ENCODE measurements around the gene SERPINA10. TPM values are rescaled to one million over a fixed set of nuclear protein-coding genes. Genes with fewer than 3 reads are reported as not detected.

SERPINA10 gene
- total and polyA plus RNA-seq, 2 of the 13 experiments (the other 11 are each of a cell fraction or from before 2014, with no cell fraction given) = 20.1 to 20.2 TPM

- TF ChIP-seq, protein P1, sequence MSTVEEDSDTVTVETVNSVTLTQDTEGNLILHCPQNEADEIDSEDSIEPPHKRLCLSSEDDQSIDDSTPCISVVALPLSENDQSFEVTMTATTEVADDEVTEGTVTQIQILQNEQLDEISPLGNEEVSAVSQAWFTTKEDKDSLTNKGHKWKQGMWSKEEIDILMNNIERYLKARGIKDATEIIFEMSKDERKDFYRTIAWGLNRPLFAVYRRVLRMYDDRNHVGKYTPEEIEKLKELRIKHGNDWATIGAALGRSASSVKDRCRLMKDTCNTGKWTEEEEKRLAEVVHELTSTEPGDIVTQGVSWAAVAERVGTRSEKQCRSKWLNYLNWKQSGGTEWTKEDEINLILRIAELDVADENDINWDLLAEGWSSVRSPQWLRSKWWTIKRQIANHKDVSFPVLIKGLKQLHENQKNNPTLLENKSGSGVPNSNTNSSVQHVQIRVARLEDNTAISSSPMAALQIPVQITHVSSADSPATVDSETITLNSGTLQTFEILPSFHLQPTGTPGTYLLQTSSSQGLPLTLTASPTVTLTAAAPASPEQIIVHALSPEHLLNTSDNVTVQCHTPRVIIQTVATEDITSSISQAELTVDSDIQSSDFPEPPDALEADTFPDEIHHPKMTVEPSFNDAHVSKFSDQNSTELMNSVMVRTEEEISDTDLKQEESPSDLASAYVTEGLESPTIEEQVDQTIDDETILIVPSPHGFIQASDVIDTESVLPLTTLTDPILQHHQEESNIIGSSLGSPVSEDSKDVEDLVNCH (CRISPR knock-in tag; IDR thresholded peaks at IDR 0.05) = 0 out of 2 replicates have a peak, but pooled peaks have one; percentile 81
- TF ChIP-seq ZNF382 (CRISPR knock-in tag; IDR thresholded peaks at IDR 0.05; ENCODE audit: borderline replicate concordance) = no peak
- TF ChIP-seq SMARCE1 (IDR thresholded peaks at IDR 0.05; ENCODE audit: borderline replicate concordance) = 0 out of 2 replicates have a peak, but pooled peaks have one; percentile 5
- TF ChIP-seq MLXIP (CRISPR knock-in tag; IDR thresholded peaks at IDR 0.05; ENCODE audit: borderline replicate concordance) = no peak
- no peak for TF ChIP-seq ZFP36L2 (CRISPR knock-in tag; IDR thresholded peaks at IDR 0.05)
- no peak; the same call in 1 of the 2 replicates for TF ChIP-seq ZNF878 (CRISPR knock-in tag; IDR thresholded peaks at IDR 0.05)
- TF ChIP-seq, protein P2, sequence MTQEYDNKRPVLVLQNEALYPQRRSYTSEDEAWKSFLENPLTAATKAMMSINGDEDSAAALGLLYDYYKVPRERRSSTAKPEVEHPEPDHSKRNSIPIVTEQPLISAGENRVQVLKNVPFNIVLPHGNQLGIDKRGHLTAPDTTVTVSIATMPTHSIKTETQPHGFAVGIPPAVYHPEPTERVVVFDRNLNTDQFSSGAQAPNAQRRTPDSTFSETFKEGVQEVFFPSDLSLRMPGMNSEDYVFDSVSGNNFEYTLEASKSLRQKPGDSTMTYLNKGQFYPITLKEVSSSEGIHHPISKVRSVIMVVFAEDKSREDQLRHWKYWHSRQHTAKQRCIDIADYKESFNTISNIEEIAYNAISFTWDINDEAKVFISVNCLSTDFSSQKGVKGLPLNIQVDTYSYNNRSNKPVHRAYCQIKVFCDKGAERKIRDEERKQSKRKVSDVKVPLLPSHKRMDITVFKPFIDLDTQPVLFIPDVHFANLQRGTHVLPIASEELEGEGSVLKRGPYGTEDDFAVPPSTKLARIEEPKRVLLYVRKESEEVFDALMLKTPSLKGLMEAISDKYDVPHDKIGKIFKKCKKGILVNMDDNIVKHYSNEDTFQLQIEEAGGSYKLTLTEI (CRISPR knock-in tag; conservative IDR thresholded peaks at IDR 0.05) = no peak
- TF ChIP-seq AHDC1 (CRISPR knock-in tag; IDR thresholded peaks at IDR 0.05; ENCODE audit: borderline replicate concordance) = peak; percentile 97; the same call in 1 of the 2 replicates
- no peak; the same call in 1 of the 2 replicates for TF ChIP-seq E2F2 (CRISPR knock-in tag; IDR thresholded peaks at IDR 0.05; ENCODE audit: borderline replicate concordance)
- no peak for TF ChIP-seq WIZ (CRISPR knock-in tag; IDR thresholded peaks at IDR 0.05)
- TF ChIP-seq, protein P3, sequence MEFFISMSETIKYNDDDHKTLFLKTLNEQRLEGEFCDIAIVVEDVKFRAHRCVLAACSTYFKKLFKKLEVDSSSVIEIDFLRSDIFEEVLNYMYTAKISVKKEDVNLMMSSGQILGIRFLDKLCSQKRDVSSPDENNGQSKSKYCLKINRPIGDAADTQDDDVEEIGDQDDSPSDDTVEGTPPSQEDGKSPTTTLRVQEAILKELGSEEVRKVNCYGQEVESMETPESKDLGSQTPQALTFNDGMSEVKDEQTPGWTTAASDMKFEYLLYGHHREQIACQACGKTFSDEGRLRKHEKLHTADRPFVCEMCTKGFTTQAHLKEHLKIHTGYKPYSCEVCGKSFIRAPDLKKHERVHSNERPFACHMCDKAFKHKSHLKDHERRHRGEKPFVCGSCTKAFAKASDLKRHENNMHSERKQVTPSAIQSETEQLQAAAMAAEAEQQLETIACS (CRISPR knock-in tag; IDR thresholded peaks at IDR 0.05) = no peak
- no peak for TF ChIP-seq ZNF121 (CRISPR knock-in tag; IDR thresholded peaks at IDR 0.05)
Observed at GRCh38 chr14:94292872-94293577, at the start of gene SERPINA10 (continued).

Measured in HepG2 (cell line).